Measurements from ENCODE around the gene GATD1.

The GATD1 gene

DNA sequence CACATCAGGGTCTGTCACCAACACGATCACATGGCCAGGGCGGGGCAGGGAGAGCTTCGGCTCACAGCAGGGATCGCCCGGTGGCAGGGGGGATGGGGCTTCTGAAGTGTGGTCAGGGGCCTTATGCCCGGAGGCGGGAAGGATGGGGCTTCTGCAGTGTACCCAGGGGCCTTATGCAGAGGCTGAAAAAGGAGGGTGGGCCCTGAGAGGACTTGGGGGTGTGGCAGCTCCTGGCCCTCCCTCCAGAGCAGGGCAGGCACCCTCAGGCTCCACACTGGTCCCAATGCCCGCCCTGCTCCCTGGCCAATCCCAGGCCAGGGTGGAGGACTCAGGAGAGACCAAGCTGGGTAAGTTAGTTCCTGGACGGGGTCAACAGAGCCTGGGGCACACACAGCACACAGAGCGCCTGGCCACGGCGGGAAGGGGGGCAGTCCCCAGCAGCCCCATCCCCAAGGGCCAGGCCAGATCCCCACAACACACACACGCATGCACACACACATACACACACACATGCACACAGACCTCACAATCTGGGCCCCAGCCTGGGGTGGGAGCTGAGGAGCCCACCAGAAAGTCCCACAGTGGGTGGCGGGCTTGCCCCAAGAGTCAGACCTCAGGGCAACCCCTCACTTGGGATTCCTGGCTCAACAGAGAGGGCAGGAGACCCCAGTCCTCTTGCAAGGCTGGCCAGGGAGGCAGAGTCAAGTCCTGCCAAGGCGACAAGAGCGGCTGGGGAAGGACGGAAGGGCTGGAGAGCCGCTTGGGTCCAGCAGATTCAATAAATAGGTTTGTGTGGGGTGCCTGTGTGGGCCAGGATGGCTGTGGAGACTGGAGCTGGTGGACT, 13.7 kb upstream of the GATD1 start (continued):
- TF ChIP-seq ZNF2 (tag by site-specific recombination; IDR thresholded peaks at IDR 0.05) (no peak), HOXD13 (CRISPR knock-in tag; IDR thresholded peaks at IDR 0.05; ENCODE audit: borderline replicate concordance) (no peak), HOXA7 (CRISPR knock-in tag; IDR thresholded peaks at IDR 0.05; ENCODE audit: borderline replicate concordance) (no peak), ZBTB20 (tag by site-specific recombination; IDR thresholded peaks at IDR 0.05) (no peak), KLF10 (tag by site-specific recombination; IDR thresholded peaks at IDR 0.05) (peak; percentile 39; the same call in 1 of the 2 replicates), ZNF658 (tag by site-specific recombination; IDR thresholded peaks at IDR 0.05) (no peak), HOXC10 (CRISPR knock-in tag; IDR thresholded peaks at IDR 0.05) (no peak)

DNA sequence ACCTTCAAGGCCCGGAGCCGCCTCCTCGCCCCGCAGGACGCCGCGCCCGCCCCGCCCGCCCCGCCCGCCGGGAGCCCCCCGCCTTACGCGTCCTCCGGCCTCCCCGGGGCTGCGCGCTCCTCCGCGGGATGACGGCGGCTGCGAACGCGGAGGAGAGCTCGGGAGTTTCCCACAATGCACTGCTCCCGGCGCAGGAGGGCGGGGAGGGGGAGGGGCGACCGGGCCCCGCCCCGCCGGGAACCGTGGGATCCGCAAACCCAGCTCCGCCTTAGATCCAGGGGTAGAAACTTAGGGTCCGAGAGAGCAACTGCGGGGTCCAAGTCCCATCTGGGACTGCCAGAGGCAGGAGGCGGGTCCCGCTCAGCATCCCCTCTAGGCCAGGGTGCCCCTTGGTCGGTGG, 12.7 kb upstream of the GATD1 start, which contains the start of gene CEND1:
Gene CEND1, minus strand, starts transcription at position 148 of the 400 bp plus-strand sequence. CDS start 1,514 bp downstream, outside the sequence.
- H3K4me3 ChIP-seq (ENCODE audit: low read depth, low read length): no peak within 1 kb of the TSS
- H3K4me1 ChIP-seq (ENCODE audit: control insufficient read depth, insufficient read depth, low read length): no peaks in the 10 kb centered on the region
- no peaks in the 10 kb centered on the region for H3K9me3 ChIP-seq (ENCODE audit: control insufficient read depth, insufficient read depth, low read depth, low read length)
- CTCF ChIA-PET: interaction anchor here (0.9 kb wide), 1 partner anchor 33 kb away, joined by 3 read pairs; no protein-coding TSS in a partner anchor
- H3K36me3 ChIP-seq (ENCODE audit: control insufficient read depth in 2 of 2, insufficient read depth in 1 of 2, low read length in 2 of 2): peaks cover 0 to 42% of the 10 kb centered on the region in 2 experiments; a peak in 1 of 3 replicates
- POLR2A ChIA-PET: interaction anchor here (0.6 to 2.2 kb wide), 10 partner anchors 10 to 94 kb away, joined by 3 to 11 read pairs (median 5); partner anchors contain the start of genes CRACR2B, GATD1, PNPLA2 and TALDO1
- no peak within 1 kb of the TSS for H3K27ac ChIP-seq (ENCODE audit: extremely low read depth, low read depth, low read length)
- TF ChIP-seq ZNF121 (tag by site-specific recombination; IDR thresholded peaks at IDR 0.05) (0 out of 2 replicates have a peak, but pooled peaks have one; percentile 39), GLIS1 (tag by site-specific recombination; IDR thresholded peaks at IDR 0.05) (peak; percentile 32; the same call in 1 of the 2 replicates), ZNF639 (tag by site-specific recombination; IDR thresholded peaks at IDR 0.05) (no peak), KLF9 (tag by site-specific recombination; IDR thresholded peaks at IDR 0.05; ENCODE audit: low read depth) (peak; percentile 82), SP3 (tag by site-specific recombination; IDR thresholded peaks at IDR 0.05) (peak; percentile 75), ZBTB26 (tag by site-specific recombination; optimal IDR thresholded peaks at IDR 0.05) (peak; percentile 28), ZNF140 (tag by site-specific recombination; IDR thresholded peaks at IDR 0.05) (no peak), ZNF558 (tag by site-specific recombination; IDR thresholded peaks at IDR 0.05) (no peak), EGR2 (tag by site-specific recombination; IDR thresholded peaks at IDR 0.05; ENCODE audit: low read depth) (no peak), ZNF660 (tag by site-specific recombination; IDR thresholded peaks at IDR 0.05) (no peak), KLF8 (tag by site-specific recombination; IDR thresholded peaks at IDR 0.05) (peak; percentile 83), ZBTB1 (tag by site-specific recombination; IDR thresholded peaks at IDR 0.05) (no peak), KLF7 (tag by site-specific recombination; IDR thresholded peaks at IDR 0.05; ENCODE audit: borderline replicate concordance) (peak; percentile 27; the same call in 1 of the 2 replicates), ZNF2 (tag by site-specific recombination; IDR thresholded peaks at IDR 0.05) (no peak), KLF1 (tag by site-specific recombination; IDR thresholded peaks at IDR 0.05) (peak; percentile 47; the same call in 1 of the 2 replicates), ZNF76 (tag by site-specific recombination; IDR thresholded peaks at IDR 0.05; ENCODE audit: borderline replicate concordance, low read depth) (peak; percentile 88), MZF1 (tag by site-specific recombination; IDR thresholded peaks at IDR 0.05; ENCODE audit: borderline replicate concordance) (no peak), TSHZ1 (tag by site-specific recombination; IDR thresholded peaks at IDR 0.05; ENCODE audit: borderline replicate concordance) (no peak), ZFHX2 (tag by site-specific recombination; conservative IDR thresholded peaks at IDR 0.05) (0 out of 2 replicates have a peak, but pooled peaks have one; percentile 13), ZNF521 (tag by site-specific recombination; IDR thresholded peaks at IDR 0.05) (no peak)
- TF ChIP-seq, protein P1, sequence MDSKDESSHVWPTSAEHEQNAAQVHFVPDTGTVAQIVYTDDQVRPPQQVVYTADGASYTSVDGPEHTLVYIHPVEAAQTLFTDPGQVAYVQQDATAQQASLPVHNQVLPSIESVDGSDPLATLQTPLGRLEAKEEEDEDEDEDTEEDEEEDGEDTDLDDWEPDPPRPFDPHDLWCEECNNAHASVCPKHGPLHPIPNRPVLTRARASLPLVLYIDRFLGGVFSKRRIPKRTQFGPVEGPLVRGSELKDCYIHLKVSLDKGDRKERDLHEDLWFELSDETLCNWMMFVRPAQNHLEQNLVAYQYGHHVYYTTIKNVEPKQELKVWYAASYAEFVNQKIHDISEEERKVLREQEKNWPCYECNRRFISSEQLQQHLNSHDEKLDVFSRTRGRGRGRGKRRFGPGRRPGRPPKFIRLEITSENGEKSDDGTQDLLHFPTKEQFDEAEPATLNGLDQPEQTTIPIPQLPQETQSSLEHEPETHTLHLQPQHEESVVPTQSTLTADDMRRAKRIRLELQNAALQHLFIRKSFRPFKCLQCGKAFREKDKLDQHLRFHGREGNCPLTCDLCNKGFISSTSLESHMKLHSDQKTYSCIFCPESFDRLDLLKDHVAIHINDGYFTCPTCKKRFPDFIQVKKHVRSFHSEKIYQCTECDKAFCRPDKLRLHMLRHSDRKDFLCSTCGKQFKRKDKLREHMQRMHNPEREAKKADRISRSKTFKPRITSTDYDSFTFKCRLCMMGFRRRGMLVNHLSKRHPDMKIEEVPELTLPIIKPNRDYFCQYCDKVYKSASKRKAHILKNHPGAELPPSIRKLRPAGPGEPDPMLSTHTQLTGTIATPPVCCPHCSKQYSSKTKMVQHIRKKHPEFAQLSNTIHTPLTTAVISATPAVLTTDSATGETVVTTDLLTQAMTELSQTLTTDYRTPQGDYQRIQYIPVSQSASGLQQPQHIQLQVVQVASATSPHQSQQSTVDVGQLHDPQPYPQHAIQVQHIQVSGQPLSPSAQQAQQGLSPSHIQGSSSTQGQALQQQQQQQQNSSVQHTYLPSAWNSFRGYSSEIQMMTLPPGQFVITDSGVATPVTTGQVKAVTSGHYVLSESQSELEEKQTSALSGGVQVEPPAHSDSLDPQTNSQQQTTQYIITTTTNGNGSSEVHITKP (tag by site-specific recombination; IDR thresholded peaks at IDR 0.05): no peak

Data from HEK293 (cell line).